Measurements from ENCODE around the gene ADGRB3. TPM values are rescaled to one million over a fixed set of nuclear protein-coding genes. Genes with fewer than 3 reads are reported as not detected.

Gene ADGRB3
- total RNA-seq, 1 experiment from 2014 or later: 0.09 TPM

GRCh38 chr6:69181964-69182363 lies 546.9 kb downstream of the ADGRB3 start:
- no peak for DNase-seq
- Mint-ChIP-seq H3K4me3 (ENCODE audit: low read depth, unreplicated experiment) (no peak overlapping the region), H3K27ac (ENCODE audit: unreplicated experiment) (no peak overlapping the region), H3K36me3 (ENCODE audit: insufficient read depth, unreplicated experiment) (no peaks in the 10 kb centered on the region), H3K4me1 (ENCODE audit: low read depth, unreplicated experiment) (peaks cover 8% of the 10 kb centered on the region), H3K27me3 (ENCODE audit: unreplicated experiment) (no peaks in the 10 kb centered on the region), H3K9me3 (ENCODE audit: low read depth, unreplicated experiment) (no peaks in the 10 kb centered on the region)
- TF ChIP-seq, protein P1, sequence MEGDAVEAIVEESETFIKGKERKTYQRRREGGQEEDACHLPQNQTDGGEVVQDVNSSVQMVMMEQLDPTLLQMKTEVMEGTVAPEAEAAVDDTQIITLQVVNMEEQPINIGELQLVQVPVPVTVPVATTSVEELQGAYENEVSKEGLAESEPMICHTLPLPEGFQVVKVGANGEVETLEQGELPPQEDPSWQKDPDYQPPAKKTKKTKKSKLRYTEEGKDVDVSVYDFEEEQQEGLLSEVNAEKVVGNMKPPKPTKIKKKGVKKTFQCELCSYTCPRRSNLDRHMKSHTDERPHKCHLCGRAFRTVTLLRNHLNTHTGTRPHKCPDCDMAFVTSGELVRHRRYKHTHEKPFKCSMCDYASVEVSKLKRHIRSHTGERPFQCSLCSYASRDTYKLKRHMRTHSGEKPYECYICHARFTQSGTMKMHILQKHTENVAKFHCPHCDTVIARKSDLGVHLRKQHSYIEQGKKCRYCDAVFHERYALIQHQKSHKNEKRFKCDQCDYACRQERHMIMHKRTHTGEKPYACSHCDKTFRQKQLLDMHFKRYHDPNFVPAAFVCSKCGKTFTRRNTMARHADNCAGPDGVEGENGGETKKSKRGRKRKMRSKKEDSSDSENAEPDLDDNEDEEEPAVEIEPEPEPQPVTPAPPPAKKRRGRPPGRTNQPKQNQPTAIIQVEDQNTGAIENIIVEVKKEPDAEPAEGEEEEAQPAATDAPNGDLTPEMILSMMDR (IDR thresholded peaks at IDR 0.05; ENCODE audit: unreplicated experiment): no peak
- CTCF ChIA-PET: no interaction called here
- no TSS peak for BruUV-seq (replicated peaks)
- intact Hi-C loops (cut with micrococcal nuclease; ENCODE audit: unreplicated experiment): no loop called here

DNA sequence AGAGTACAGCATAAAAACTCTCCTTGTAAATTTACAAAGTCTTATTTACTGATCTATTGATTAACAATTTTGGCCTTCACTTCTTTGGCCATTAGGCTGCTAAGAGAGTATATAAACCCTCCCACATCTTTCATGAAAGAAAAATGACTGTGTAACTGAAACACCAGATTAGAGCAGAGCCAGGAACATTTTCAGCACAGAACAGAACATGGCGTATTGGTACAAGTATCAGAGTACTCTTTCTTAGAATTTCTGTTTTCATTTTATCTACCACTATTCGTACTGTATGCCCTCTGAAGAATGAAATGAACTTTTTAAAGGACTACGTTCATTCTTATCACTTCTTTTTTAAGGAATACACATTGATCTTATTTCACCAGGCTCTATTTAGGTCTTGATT lies 550.2 kb downstream of the ADGRB3 start:
- H3K36me3 Mint-ChIP-seq (ENCODE audit: insufficient read depth, unreplicated experiment): no peaks in the 10 kb centered on the region
- no TSS peak for BruUV-seq (replicated peaks)
- intact Hi-C loops (cut with micrococcal nuclease; ENCODE audit: unreplicated experiment): no loop called here

GRCh38 chr6:69202768-69203167 lies 567.7 kb downstream of the ADGRB3 start:
- no peaks in the 10 kb centered on the region for H3K4me1 Mint-ChIP-seq (ENCODE audit: low read depth, unreplicated experiment)
- CTCF ChIA-PET: no interaction called here
- intact Hi-C loops (cut with micrococcal nuclease; ENCODE audit: unreplicated experiment): no loop called here
- H3K27me3 Mint-ChIP-seq (ENCODE audit: unreplicated experiment): no peaks in the 10 kb centered on the region
- DNase-seq: no peak
- no peaks in the 10 kb centered on the region for H3K9me3 Mint-ChIP-seq (ENCODE audit: low read depth, unreplicated experiment)
- H3K36me3 Mint-ChIP-seq (ENCODE audit: insufficient read depth, unreplicated experiment): no peaks in the 10 kb centered on the region
- H3K27ac Mint-ChIP-seq (ENCODE audit: unreplicated experiment): no peak overlapping the region
- TF ChIP-seq, protein P1 (IDR thresholded peaks at IDR 0.05; ENCODE audit: unreplicated experiment): no peak
- BruUV-seq (replicated peaks): no TSS peak
- no peak overlapping the region for H3K4me3 Mint-ChIP-seq (ENCODE audit: low read depth, unreplicated experiment)

More for the DNA sequence above, 550.2 kb downstream of the ADGRB3 start:
- no peak for DNase-seq
- CTCF ChIA-PET: no interaction called here
- Mint-ChIP-seq H3K9me3 (ENCODE audit: low read depth, unreplicated experiment) (no peaks in the 10 kb centered on the region), H3K4me3 (ENCODE audit: low read depth, unreplicated experiment) (no peak overlapping the region), H3K4me1 (ENCODE audit: low read depth, unreplicated experiment) (peaks cover 3% of the 10 kb centered on the region), H3K27ac (ENCODE audit: unreplicated experiment) (no peak overlapping the region), H3K27me3 (ENCODE audit: unreplicated experiment) (no peaks in the 10 kb centered on the region)
- TF ChIP-seq, protein P1 (IDR thresholded peaks at IDR 0.05; ENCODE audit: unreplicated experiment): no peak

DNA sequence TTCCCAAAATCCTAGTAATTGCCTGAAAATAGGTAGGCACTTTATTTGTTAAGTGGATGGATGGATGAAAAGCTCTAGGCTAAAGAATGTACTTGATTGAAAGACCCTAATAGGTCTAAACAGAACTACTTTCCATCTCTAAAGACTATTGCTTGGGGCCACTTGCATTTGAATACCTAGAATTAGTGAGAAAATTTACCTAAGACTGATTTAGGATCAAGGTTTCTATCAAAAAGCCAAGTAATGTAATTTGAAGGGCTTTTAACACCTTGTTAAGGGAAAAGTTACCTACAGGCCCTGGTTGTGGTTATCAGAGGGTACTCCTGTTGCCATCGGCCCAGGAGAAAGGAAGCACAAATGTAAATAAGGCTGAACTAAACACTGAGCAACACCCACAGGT lies 581.0 kb downstream of the ADGRB3 start:
- H3K9me3 Mint-ChIP-seq (ENCODE audit: low read depth, unreplicated experiment): no peaks in the 10 kb centered on the region
- intact Hi-C loops (cut with micrococcal nuclease; ENCODE audit: unreplicated experiment): no loop called here
- no peak overlapping the region for H3K27ac Mint-ChIP-seq (ENCODE audit: unreplicated experiment)
- H3K27me3 Mint-ChIP-seq (ENCODE audit: unreplicated experiment): no peaks in the 10 kb centered on the region
- H3K4me3 Mint-ChIP-seq (ENCODE audit: low read depth, unreplicated experiment): no peak overlapping the region
- DNase-seq: no peak
- CTCF ChIA-PET: no interaction called here
- TF ChIP-seq, protein P1 (IDR thresholded peaks at IDR 0.05; ENCODE audit: unreplicated experiment): no peak
- H3K4me1 Mint-ChIP-seq (ENCODE audit: low read depth, unreplicated experiment): no peaks in the 10 kb centered on the region
- no TSS peak for BruUV-seq (replicated peaks)
- no peaks in the 10 kb centered on the region for H3K36me3 Mint-ChIP-seq (ENCODE audit: insufficient read depth, unreplicated experiment)

Data from Calu3 (cell line).